GM15510 (cell line): Measurements from ENCODE around the gene UBAC2.

Source experiments
- POLR2A ChIP-seq: IDR thresholded peaks from 3 replicates; pipeline ENCODE4 v1.6.1; 2011; ENCODE audit warnings: borderline replicate concordance; ENCODE audit not compliant: insufficient read length; ENCODE audit errors: extremely low read depth

The UBAC2 gene

DNA sequence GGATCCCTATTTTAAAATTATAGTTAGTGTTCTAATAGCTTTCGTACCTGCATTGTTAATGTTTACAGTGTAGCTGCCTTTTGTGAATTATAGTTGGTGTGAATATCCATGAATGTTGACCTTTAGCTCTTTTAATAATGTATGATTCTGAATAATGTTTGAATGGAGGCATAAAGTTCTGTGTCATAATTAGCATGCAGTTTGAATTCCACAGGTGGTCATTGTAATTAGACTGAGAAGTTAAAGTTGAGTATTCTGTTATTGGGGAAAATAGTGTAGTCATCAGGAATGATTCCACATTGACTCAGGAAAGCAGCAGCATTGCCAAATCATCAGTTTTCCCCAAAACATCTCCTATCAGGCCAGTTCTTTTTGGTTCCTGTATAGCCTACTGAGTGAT, 45.4 kb downstream of the UBAC2 start:
- TF ChIP-seq POLR2A = no peak

- no peak for TF ChIP-seq POLR2A
Measured at GRCh38 chr13:99250982-99251825, 50.5 kb downstream of the UBAC2 start.

DNA sequence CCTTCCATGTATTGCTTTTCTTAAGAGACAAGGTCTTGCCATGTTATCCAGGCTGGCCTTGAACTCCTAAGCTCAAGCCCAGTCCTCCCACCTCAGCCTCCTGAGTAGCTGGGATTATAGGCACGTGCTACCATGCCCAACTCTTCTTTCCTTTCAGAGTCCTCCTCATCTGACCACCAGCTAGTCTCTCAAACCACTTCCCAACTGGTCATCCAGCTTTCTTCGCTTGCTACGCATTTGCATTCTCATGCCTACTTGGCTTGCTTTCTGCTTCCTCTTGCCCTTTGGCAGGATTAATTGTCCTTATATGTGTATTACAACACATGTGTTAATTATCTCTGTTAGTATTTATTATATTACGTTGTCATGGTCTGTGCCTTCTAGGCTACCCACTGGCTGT, 51.3 kb downstream of the UBAC2 start:
- no peak for TF ChIP-seq POLR2A

DNA sequence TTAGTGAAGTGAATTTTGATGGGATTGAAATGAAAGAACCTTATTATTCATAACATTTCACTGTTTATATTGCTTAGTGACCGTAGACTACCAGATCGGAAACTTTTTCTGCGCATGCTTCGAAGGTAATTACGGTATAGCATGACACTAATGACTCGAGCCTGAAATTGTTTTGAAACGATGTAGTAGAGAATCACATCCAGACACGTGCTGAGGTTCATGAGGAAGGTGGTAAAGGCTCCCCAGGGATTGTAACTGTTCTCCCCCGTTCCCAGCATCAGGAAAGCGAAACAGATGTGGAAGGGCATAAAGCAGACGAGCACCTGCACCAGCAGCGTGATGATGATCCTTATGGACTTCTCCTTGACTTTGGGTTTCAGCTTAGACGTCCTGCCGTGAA, 54.2 kb downstream of the UBAC2 start:
- TF ChIP-seq POLR2A = no peak

DNA sequence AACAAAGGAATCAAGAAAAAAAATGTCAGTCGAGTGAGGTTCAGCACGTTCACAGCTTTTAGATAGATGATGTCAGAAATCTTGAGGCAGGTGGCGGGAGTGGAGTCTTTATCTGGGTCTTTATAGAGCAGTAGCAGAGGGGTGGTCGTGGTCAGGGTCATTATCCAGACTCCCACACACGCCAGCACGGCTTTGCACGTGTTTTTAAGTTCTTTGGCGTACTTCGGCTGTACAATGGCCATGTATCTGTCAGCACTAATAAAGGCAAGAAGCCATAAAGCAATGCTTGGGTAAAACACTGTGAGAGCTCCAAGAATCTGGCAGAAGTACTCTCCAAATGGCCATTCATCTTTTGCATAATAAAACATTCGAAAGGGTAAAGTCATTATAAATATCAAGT, 54.6 kb downstream of the UBAC2 start:
- no peak for TF ChIP-seq POLR2A

DNA sequence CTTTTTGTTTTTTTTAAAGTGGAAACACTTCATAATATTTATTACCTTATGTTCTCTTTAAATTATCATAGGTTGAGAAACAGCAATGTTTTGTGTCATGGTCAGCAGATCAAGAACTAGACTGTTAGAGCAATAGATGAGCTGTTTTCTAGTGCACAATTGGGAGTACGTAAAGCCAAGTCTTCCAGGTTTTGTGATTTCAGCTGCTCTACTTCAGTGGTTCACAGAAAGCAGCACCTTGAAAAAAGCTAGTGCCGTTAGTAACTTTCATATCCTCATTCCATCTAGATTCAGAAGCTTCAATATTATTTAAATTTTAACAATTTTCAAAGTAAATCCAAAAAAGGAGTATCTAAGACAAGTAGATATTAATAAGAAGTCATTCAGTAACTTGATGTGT, 55.6 kb downstream of the UBAC2 start:
- no peak for TF ChIP-seq POLR2A

GRCh38 chr13:99256709-99257108, 56.1 kb downstream of the UBAC2 start:
- no peak for TF ChIP-seq POLR2A

DNA sequence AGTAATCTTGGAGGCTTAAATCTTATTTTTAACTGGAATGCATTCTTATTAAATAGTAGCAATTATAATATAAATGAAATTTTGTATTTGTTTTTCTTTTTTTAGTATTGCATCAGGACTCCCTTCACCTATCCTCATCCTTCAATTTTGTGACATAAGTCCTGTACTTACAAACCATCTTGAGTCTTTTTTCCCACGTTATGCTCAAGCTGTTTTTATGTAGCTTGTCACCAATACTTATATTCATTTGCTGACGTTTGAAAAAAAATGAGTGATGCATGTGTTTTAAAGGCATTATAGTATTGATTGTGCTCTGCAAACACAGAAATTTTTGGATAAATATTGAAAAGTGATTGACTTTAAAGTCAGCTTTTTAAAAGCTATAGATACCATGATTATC, 56.6 kb downstream of the UBAC2 start:
- TF ChIP-seq POLR2A = no peak

- TF ChIP-seq POLR2A = no peak
Measured at GRCh38 chr13:99258210-99258860, 57.7 kb downstream of the UBAC2 start, which contains the start of gene GPR18. Gene GPR18 (minus strand): TSS chr13:99258379. CDS start chr13:99255872, 2,507 bp downstream.

GRCh38 chr13:99258946-99259345, 58.3 kb downstream of the UBAC2 start:
- no peak for TF ChIP-seq POLR2A

DNA sequence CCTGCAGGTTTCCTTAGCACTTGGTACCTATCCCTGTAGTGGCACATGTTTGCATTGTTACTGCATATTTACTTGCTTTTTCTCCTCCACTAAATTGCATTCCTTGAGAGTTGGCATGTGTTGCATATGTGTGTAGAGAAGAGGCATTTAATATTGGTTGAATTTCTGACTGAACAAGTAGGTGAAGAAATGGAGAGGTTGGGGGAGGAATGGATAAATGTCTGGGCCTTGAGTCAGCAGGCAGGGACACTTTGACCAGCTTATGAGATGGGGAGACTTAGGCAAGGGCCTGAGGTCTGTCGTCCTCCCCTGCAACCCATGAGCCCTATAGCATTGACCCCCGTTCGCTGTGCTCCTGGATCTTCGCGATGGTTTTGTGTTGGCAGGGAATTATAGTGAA, 59.6 kb downstream of the UBAC2 start:
- TF ChIP-seq POLR2A = no peak

- no peak for TF ChIP-seq POLR2A
Measured at GRCh38 chr13:99261059-99261458, 60.4 kb downstream of the UBAC2 start.

DNA sequence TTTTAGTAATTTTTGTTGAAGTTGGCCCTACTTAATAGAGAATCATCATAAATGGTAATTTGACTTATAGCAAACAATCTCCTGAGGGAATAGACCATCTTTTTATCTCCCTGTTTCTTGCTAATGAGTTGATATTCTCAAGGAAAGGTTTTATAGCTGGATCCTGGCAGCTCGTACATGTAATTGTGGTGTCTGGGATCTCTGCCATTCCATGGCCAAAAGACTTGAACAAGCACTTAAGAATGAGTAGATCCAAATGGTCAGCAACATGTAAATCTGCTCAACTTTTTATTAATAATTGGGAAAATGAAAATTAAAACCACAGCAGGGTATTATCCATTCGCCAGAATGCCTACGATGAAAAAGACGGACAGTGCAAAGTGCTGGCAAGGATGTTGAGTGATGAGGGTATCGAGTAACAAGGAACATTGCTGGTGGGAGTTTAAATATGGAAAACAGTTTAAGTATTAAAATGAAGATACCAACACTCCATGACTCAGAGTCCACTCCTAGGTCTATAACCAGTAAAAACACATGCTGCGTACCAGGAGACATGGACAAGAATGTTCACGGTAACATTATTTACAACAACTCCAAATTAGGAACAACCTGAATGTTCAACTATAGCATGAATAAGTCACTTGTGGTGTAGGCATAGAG, 62.6 kb downstream of the UBAC2 start:
- TF ChIP-seq POLR2A = no peak

GRCh38 chr13:99264051-99264450, 63.4 kb downstream of the UBAC2 start:
- no peak for TF ChIP-seq POLR2A

DNA sequence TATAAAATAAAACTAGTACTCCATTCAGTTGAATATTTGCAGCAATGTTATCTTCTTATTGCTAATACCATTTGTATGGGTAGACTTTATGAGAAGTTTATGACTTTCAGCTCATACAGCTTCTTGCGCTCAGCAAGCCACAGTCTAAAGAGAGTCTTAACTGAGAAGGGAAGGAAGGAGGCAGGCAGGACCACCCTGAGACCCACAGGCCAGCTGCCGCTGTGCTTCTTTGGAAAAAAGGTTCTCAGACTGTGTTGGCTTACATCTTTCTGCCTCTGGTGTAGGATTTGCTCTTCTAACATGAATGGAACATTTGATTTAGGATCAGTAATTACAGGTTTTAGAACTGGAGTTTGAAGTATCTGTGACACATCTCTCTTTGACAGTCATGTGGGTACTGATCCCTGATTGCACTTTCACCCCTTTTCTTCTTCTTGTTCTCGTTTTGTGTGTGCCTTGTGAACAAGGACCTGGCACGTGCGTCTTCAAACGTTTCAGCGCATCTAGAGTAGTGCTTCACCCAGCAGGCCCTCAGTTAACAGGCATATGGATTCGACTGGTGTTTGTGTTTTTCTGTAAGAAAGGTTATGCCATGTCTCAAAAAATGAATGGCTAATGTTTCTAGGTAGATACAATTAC, 64.6 kb downstream of the UBAC2 start:
- TF ChIP-seq POLR2A = no peak

DNA sequence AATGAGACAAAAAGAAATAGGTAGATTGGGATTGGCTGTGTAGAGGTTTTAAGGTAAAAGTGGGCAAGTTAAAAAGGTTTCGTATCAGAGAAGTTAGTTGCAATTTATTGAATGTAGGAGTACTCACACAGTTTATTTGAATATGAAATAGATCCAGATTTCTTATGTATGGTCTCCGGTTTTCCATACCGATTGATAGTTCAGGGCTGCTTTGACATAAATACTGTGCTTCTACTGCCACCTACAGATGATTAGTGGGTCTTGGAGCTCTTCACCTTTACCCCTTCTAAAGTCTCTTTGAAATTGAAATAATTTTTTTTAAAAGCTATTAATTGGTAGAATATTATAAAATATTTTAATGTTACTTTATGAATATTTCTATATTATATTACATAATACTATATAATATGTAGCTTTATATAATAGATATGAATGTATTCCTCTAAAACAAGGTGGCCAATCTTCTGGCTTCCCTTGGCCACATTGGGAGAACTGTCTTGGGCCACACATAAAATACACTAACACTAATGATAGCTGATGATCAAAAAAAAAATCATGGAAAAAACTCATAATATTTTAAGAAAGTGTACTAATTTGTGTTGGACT, 65.3 kb downstream of the UBAC2 start:
- no peak for TF ChIP-seq POLR2A

DNA sequence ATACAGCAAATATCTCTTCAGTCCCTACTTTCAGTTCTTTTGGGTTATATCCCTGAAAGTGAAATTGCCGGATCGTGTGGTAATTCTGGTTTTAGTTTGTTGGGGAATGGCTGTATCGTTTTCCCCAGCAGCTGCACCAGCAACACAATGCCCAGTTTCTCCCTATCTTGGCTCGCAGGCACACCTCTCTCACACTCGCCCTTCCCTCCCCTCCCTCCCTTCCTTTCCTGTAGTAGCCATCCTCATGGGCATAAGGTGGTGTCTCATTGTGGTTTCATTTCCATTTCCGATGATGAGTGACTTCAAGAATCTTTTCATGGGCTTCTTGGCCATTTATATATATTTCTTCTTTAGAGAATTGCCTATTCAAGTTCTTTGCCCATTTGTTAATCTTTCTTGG, 66.2 kb downstream of the UBAC2 start:
- TF ChIP-seq POLR2A = no peak
